HG03575 (cell line): ENCODE measurements around the gene GPR37.

ENCODE experiments used
- ATAC-seq: cut with Tn5 transposase; IDR thresholded peaks from one replicate; pipeline ENCODE4 v1.9.1; 2021; ENCODE audit not compliant: unreplicated experiment, insufficient number of reproducible peaks, low FRiP score; ENCODE audit errors: extremely low read depth

Gene GPR37, protein sequence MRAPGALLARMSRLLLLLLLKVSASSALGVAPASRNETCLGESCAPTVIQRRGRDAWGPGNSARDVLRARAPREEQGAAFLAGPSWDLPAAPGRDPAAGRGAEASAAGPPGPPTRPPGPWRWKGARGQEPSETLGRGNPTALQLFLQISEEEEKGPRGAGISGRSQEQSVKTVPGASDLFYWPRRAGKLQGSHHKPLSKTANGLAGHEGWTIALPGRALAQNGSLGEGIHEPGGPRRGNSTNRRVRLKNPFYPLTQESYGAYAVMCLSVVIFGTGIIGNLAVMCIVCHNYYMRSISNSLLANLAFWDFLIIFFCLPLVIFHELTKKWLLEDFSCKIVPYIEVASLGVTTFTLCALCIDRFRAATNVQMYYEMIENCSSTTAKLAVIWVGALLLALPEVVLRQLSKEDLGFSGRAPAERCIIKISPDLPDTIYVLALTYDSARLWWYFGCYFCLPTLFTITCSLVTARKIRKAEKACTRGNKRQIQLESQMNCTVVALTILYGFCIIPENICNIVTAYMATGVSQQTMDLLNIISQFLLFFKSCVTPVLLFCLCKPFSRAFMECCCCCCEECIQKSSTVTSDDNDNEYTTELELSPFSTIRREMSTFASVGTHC

DNA sequence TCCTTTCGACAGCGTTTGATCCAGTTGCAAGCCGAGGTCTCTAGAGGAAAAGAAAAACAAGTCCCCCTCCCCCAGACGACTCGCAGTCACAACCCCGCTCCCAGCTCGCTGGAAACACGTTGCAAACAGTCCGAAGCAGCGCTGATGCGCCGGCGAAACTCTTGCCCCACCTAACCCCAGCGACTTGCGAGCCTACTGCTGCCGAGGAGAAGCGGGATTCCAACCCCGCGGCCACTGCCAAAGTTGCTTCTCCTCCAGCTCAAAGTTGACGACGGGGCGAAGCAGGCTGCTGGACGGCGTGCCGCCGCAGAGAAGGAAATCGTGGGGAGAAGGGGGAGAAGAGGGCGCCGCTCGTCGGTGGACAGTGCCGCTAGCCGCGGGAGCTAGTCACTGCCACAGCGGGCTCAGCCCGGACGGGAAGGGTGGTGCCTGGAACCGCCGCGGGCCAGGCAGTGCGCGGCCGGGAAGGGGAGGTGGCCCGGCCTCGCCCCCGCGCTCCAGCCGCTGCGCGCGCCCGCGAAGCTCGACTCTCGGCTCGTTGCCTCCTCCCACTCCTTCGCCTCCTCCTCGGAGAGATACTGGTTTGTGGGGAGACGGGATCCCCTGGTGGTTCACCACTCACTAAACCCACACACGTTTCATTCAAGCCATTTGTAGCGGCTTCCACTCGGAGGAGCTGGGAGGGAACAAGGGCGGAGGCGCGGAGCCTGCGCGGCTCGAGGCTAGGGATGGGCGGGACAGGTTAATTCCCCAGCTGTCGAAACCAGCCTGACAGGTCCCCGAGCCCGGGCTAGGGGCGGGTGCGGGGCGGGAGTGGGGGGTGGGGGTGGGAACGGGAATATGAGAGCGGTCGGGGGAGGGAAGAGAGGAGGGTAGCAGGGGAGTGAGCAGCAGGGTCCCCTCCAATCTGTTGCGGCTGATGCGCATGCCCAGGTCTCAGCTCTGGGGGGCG lies at the start of gene GPR37:
Gene GPR37 (minus strand): TSS at position 392 of the 952 bp plus-strand sequence. CDS start 816 bp downstream, outside the sequence.
- ATAC-seq: peak; percentile 60

DNA sequence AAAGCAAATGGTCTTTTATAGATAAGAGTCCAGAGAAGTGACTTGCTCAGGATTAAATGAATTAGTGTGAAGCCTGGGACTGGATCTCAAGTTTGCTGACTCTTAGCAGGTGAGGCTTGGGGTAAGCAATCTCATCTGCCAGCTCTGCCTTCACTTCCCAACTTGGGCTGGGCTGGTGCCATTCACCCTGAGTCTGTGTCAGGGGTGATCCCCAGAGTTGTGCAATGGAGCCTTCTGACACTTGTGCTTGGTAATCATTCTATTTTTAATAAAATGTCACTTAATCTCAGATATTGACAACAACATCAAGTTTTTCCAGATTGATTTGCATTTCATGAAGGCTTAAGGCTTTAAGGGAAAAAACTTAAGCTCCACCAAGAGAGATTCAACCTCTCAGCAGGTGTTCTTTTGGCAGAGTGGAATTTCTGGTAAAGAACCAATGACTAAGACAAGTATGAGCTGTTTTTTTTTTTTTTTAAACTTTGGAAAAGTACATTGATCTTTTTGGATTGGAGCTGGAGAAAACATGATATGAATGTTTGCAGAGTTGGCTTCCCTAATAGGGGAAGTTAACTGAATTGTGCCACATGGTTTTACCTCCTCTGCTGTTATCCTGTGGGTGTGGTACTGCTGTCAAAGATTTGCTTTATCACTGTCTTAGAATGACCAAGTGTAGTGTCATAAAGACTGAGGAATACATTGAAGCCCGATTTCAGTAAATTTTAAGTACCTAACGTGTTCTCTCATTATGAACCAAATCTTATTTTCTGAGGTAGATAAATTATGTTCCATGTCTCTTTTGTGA lies 48.6 kb upstream of the GPR37 start:
- no peak for ATAC-seq

DNA sequence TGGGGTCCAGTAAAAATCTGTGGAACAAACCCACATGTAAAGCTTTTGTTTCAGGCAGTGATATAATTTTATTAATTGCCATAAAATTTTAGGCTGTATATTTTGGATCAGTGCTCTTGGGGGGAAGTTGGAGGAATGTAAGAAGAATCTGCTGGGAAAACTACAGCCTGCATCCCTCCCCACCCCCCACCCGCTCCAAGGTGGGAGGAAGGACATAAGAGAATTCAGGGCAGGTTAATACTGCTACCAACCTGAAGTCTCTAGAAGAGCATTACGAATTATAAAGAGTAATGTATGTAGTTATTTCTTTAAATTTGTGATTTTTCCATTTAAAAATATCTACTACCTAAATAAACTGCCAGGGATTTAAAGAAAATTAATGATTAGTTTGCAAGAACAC lies 47.2 kb upstream of the GPR37 start:
- ATAC-seq: no peak

DNA sequence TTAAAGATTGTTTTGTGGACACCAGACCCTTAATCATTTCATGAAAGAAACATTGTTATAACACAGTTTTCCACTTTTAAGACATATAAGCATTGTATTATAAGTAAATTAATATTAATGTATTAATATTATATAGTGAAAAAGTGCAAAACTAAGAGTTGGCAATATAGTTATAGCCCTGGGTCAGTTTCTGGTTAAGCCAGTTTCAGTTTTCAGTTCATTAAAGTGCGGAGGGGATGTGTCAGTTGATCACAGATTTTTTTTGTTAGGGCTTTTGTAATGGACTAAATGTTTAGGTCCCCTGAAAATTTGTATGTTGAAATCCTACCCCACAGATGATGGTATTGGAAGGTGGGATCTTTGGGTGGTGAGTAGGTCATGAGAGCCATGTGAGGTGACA lies 45.7 kb upstream of the GPR37 start:
- no peak for ATAC-seq

DNA sequence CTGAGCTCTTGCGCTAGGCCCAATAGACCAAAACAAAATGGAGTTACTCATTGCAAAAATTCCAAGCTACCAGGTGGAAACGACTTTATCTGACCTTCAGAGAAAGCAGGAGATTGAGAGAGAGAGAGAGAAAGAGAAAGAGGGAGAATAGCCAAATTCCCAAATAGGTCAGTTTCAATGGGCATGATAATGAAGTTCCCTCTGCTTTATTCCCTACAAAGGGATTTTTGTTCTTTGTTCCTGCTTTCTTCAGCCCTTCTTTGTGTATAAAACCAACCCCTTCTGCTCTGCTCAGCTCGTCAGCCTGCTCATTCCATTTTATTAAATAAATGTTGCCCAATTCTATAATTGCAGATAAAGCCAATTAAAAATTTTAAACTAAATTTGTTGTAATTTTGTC lies 45.0 kb upstream of the GPR37 start:
- ATAC-seq: no peak

DNA sequence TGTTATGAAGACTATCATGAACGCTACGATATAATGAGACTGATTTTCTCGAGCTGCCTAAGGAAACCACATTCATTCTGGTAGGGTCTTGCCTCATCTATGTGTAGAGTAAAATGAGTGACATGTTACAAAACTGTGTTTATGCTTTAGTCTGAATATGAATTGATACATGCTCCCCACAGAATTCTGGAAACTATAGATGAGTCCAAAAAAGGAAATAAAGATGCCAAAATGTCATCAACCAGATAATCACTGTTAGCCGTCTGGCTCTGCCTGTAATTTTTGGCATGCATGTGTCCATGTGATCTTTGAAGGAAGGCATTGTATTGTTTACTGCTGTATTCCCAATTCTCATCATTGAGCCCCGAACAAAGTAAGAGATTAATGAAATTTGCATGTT lies 42.6 kb upstream of the GPR37 start:
- ATAC-seq: no peak

DNA sequence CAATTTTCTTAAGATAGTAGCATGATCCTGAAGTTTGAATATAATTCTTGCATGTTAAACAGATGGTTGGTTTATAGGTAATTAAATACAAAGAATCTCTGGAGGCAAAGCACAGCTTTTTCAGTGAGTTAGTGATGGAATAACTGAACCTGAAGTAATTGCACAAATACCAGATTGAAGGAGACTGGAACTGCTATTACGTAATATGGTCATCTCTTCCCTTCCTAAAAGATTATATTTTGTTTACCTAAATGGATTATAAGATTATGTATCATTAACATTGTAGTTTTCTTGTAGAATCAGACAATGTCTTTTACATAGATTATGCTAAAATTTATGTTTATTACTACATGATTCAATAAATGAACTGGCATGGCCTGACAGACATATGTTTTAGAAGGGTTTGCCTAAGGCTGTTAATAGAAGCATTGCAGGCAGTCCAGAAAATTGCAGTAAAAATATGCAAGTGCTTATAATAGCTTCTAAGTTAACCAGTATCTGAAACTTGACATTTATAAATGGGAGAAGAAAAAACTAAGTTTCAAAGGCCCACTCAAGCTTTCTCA lies 35.8 kb upstream of the GPR37 start:
- no peak for ATAC-seq

DNA sequence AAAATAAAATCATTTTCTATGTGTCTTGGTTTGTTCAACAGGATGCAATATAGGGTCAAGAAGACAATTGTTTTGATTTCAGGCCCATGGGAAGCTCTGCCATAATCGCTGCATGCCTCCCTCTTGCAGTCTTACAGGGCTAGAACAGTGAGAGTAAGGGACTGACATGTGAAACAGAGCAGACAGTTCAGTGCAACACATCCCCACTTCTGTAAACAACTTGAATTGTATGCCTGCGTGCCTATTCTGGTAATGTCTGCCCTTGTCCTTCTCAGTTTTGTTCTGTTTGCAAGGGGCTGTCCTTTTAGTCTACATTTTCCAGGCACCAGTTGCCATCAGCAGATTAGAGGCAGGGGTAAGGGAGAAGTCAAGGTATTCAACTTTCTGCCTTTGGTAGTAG lies 34.8 kb upstream of the GPR37 start:
- ATAC-seq: no peak

DNA sequence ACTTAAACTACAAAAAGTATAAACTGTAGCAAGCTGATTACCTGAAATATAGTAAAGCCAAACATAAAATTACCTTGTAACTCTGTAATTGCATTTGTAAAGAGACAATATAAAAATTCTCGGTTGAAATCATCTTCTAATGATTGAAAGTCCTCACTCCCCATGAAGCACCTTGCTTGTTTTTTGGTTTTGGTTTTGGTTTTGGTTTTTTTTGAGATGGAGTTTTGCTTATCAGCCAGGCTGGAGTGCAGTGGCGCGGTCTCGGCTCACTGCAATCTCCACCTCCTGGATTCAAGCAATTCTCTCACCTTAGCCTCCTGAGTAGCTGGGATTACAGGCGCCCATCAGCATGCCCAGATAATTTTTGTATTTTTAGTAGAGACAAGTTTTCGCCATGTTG lies 33.9 kb upstream of the GPR37 start:
- ATAC-seq: no peak

DNA sequence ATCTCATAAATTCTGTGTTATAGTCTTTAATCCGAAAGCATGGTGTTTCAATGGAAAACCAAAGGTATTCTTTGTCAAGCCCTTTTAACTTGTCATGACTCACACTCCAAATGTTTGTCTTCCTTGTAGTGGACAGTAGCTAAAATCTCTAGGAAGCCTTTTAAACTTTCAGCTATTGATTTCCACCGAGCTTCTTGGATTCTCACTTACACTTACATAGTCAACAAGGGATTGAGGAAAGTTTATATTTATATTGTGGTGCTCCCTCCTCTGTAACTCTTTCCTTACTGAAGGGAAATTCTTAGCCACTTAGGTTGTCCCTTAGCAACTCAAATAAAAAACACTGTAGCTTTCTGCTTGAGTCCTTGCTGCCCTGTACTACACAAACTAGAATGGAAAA lies 31.2 kb upstream of the GPR37 start:
- no peak for ATAC-seq

DNA sequence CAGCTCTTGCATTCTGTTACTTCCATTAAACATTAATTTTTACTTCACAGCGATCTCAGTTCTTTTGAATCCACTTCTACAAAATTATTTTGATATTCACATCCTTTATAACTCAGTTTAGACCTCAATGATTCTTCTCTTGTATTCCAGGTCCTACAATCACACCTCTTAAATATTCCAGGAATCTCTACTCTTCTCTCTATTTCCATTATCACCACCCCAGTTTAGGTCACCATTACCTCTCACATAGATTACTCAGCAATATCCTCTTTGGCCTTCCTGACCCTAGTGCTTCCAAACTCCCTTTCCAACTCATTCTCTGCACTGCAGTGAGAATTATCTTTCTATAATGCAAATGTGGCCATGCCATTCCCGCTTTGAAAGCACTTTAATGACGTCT lies 27.1 kb upstream of the GPR37 start:
- ATAC-seq: no peak

DNA sequence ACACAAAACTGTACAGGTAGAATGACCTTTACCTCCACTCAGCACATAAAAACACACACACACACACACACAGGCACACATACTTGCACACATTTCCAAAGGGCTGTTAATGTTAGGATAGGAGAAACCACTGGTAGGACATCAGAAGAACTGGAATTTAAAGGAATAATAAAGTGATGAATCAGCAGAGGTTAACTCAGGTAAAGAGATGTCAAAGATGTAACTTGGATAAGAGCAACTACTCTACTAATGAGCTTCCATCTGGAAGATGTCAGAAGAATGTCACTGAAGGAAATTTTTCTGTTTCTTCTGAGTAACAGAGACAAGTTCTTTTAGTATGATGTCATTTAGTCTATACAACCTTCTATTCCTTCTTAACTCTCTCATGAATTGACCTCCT lies 26.4 kb upstream of the GPR37 start:
- ATAC-seq: no peak

DNA sequence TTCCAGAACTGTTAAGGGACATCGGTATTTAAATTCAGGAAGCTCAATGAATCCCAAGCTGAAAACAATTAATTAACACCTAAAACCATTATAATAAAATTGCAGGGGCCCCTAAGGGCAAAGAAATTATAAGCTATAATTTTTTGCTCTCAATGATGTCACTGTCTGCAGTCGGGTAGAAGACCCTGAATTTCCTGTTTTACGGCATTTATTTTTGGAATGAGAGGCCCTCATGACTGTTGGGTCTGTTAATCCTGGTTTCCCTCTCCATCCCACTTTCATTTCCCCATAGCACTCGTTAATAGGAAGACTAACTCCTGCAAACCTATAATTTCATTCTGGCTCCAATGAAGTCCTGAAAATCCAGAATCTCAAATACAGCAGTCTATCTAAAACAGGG lies 25.8 kb upstream of the GPR37 start:
- ATAC-seq: no peak

DNA sequence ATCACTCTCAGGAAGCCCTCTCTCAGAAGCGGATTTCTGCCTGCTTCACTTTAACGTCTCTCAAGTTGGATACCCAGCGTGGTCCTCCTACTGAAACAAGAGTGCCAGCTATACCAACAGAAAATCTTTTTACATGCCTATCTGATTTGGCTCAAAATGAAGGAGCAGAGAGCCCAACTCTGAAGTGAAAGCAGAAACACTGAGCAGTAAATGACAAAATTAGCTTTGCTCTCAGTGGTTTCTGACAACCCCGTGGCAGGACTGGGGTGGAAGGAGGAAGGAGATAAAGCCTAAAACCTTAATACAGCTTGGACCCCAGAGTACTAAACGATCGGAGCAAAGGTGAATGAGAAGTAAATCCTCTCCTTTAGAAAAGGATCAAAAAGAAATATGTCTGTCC lies 25.1 kb upstream of the GPR37 start:
- no peak for ATAC-seq

DNA sequence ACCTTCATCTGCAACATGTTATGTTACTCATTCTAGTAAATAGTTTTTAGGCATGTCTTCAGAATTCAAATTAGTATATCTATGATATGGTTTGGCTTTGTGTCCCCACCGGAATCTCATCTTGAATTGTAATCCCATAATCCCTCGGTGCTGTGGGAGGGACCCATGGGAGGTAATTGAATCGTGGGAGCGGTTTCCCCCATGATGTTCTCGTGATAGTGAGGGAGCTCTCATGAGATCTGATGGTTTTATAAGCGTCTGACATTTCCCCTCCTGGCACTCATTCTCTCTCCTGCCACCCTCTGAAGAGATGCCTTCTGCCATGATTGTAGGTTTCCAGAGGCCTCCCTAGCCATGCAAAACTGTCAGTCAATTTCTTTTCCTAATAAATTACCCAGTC lies 20.4 kb upstream of the GPR37 start:
- ATAC-seq: no peak

DNA sequence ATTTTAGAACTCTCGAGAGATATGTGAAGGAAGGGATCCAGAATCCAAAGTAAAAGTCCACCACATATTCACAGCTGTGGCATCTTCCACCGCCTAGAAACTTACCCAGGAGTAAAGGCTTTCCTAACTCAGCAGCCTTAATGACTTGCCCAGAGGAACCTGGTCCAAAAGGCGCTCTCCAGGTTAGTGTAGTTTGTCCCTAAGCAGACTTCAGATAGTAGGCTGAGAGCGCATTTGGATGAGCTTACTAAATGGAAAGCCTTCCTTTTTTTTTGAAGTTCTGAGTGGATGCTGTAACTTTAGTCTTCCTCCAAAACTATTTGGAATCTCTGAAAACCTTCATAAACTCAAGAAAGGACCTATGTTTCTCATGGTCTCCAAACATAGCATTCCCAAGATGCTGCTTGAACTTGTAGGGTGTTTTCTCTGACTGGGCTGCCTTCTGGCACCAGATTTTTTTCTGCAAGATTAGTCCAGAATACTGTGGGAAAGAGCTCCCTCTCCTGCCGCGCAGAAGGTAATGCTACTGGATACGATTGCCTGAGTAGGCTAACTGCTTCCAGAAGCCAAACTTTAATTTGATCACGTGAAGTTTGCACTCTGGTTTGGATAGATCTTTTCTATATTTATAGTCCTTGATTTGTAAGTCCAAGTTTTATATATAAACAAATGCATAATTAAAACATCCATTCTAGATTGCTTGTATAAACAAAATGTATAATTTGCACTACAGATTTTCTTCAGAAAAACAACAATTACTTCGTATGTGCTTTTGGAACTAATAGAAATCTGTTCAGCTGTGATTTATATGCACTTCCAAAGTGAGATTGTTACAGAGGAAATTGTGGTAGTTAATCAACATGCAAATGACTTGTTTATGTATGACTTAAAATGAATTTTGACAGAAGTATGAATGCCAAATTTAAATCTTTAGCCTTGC lies 19.6 kb upstream of the GPR37 start:
- ATAC-seq: peak; percentile 78

DNA sequence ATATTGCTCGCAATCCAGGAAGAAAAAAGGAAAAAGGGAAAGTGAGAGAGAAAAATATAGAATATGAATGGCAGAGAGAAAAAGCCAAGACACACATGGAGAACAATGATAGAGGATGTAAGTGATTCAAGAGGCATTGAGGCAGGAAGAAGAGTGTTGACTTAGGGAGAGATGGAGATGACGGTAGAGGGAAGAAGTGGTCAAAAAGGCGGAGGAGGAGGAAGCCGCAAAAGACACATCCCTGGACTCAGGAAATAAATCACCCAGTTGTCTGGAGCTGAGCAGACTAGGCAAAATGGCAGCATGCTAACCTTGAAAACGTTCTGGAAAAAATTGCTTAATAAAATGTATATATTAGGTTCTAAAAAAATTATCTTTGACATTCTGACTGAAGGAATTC lies 17.7 kb upstream of the GPR37 start:
- ATAC-seq: no peak
